Measurements from ENCODE around the gene UNC13D. TPM values are rescaled to one million over a fixed set of nuclear protein-coding genes. Genes with fewer than 3 reads are reported as not detected.

The UNC13D gene
- total RNA-seq, 1 donor from 2014 or later, result 33.1 TPM

DNA sequence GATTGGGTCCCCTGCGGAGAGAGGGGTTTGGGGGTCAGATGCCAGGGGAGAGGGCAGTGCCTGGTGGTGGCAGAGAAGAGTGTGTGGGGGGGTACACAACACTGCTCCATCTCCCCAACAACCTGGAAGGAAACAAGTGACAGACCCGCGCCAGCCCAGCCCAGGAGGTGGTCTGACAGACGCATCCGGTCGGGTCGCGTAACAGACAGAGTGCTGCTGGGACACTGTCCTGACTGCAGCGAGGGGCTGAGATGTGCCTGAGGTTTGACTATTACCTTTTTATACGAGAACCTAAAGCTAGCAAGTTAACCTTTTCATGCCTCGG, 16.2 kb downstream of the UNC13D start:
- H3K27me3 ChIP-seq, result no peaks in the 10 kb centered on the region
- intact Hi-C loops (cut with DNase I), result loop anchor here (5.0 kb wide), 1 partner anchor 76 kb away; no protein-coding TSS in a partner anchor
- peak overlapping the region; percentile 88 for H3K27ac ChIP-seq
- TF ChIP-seq, protein P1, sequence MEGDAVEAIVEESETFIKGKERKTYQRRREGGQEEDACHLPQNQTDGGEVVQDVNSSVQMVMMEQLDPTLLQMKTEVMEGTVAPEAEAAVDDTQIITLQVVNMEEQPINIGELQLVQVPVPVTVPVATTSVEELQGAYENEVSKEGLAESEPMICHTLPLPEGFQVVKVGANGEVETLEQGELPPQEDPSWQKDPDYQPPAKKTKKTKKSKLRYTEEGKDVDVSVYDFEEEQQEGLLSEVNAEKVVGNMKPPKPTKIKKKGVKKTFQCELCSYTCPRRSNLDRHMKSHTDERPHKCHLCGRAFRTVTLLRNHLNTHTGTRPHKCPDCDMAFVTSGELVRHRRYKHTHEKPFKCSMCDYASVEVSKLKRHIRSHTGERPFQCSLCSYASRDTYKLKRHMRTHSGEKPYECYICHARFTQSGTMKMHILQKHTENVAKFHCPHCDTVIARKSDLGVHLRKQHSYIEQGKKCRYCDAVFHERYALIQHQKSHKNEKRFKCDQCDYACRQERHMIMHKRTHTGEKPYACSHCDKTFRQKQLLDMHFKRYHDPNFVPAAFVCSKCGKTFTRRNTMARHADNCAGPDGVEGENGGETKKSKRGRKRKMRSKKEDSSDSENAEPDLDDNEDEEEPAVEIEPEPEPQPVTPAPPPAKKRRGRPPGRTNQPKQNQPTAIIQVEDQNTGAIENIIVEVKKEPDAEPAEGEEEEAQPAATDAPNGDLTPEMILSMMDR (IDR thresholded peaks at IDR 0.05), result no peak
- H3K4me3 ChIP-seq, result peak overlapping the region in 1 of 2 donors; percentile 47
- H3K4me1 ChIP-seq, result peaks cover 11 to 13% of the 10 kb centered on the region in 2 donors
- no peaks in the 10 kb centered on the region for H3K9me3 ChIP-seq
- H3K36me3 ChIP-seq, result peaks cover 23 to 43% of the 10 kb centered on the region in 2 donors
- no peak for DNase-seq (ENCODE audit: low spot score in 2 of 2)

DNA sequence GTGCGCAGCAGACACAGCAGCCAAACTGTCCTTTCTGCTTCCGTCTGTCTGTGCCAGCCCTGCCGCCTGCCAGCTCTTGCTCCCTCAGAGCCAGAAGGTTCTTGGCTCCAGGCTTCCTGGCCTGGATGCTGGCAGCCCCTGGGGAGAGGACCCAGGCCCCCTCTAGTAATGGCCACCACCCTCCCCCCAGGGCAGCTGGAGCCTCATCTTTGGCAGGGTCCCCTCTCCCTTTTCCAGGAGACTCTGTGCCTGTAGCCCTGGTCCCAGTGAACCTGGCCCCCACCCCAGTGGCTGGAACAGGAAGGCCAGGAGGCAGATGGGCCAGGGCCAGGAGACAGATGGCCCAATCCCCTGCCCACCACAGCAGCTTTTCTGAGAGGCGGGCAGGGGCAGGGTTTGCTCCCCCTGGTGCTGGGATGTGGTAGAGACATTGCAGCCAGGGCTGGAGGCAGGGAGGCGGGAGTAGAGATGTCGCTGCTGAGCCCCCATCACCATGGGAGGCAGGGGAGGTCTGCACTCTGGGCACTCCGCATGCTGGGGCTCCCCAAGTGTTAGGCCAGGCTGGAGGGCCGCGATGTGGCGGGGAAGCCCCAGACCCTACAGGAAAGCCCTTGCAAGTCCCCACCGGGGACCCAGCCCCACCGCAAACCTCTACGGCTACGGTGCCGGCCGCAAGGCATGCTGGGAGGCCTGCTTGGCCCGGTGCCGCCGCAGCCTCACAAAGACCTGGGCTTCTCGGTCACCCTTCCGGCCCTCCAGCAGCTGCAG, 16.7 kb downstream of the UNC13D start:
- H3K4me3 ChIP-seq, result peak overlapping the region in 1 of 2 donors; percentile 47
- peaks cover 11 to 13% of the 10 kb centered on the region in 2 donors for H3K4me1 ChIP-seq
- no peaks in the 10 kb centered on the region for H3K9me3 ChIP-seq
- peak in 1 of 2 donors; percentile 80 for DNase-seq (ENCODE audit: low spot score in 2 of 2)
- H3K27ac ChIP-seq, result peak overlapping the region; percentile 88
- peaks cover 26 to 49% of the 10 kb centered on the region in 2 donors for H3K36me3 ChIP-seq
- intact Hi-C loops (cut with DNase I), result loop anchor here (2.0 to 5.0 kb wide), 2 partner anchors 43 to 75 kb away; partner anchors contain the start of gene UNK
- no peaks in the 10 kb centered on the region for H3K27me3 ChIP-seq
- TF ChIP-seq, protein P1 (IDR thresholded peaks at IDR 0.05), result peak; percentile 70

DNA sequence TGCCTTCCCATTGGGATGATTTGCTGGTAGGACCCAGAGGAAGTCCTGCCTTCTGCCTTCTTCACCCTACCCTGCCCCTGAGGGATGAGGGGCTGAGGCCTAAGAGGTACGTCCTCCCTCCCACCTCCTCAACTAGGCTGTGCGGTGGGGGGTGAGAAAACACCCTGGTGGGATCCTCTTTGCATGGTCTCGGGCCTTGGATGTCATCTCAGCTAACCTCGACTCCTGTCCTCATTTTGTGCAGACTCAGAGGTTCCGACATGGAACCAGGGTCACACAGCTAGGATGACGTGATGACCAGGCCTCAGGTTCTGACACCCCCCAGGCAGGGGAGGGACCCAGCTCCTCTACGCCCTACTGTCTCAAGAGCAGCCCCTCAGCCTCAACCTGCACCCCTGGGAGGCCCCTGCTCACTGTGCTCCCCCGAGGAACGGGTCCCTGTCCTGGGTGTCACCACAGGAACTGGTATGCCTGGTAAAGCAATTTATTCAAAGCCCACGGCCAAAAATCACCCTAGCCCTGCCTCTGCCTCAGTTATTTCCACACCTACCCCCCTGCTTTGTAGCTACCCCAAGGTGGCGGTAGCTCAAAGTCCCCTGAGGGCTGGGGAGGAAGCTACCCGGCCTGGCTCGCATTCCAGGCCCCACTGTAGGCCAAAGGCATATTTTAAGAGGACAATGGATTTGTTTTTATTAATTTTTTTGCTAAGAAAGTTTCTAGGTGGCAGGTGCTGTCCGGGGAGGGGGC, 17.5 kb downstream of the UNC13D start:
- Histone ChIP-seq H3K9me3 (no peaks in the 10 kb centered on the region), H3K36me3 (peaks cover 26 to 52% of the 10 kb centered on the region in 2 donors)

DNA sequence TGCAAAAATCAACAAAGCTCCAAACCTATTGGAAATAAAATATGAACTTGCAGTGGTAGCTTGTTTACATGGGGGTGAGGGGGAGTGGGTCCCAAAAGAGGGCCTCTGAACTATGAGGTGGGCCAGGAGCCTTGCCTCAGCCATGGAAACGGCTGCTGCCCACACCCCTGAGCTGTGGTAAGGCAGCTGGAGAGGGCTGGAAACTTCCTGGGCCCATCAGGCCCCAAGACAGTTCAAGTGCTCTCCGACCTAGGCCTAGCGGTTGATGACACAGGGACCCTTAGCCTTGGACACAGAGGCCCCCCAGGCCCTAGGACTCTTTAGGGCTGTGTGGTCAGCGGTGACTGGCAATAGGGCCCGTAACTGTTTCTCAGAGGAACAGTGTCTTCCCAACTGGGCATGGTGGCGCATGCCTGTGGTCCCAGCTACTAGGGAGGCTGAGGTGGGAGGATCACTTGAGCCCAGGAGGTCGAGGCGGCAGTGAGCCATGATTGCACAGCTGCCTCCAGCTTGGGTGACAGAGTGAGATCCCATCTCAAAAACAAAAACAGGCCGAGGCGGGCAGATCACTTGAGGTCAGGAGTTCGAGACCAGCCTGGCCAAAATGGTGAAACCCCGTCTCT, 18.3 kb downstream of the UNC13D start:
- intact Hi-C loops (cut with DNase I), result loop anchor here (2.0 to 5.0 kb wide), 2 partner anchors 41 to 74 kb away; partner anchors contain the start of gene UNK
- H3K36me3 ChIP-seq, result peaks cover 27 to 51% of the 10 kb centered on the region in 2 donors

More for the DNA sequence above, 17.5 kb downstream of the UNC13D start:
- TF ChIP-seq, protein P1 (IDR thresholded peaks at IDR 0.05), result no peak
- intact Hi-C loops (cut with DNase I), result loop anchor here (2.0 to 5.0 kb wide), 2 partner anchors 42 to 74 kb away; partner anchors contain the start of gene UNK
- Histone ChIP-seq H3K4me3 (peak overlapping the region in 1 of 2 donors; percentile 47), H3K27me3 (no peaks in the 10 kb centered on the region), H3K27ac (peak overlapping the region; percentile 88), H3K4me1 (peaks cover 11 to 13% of the 10 kb centered on the region in 2 donors)
- no peak for DNase-seq (ENCODE audit: low spot score in 2 of 2)

DNA sequence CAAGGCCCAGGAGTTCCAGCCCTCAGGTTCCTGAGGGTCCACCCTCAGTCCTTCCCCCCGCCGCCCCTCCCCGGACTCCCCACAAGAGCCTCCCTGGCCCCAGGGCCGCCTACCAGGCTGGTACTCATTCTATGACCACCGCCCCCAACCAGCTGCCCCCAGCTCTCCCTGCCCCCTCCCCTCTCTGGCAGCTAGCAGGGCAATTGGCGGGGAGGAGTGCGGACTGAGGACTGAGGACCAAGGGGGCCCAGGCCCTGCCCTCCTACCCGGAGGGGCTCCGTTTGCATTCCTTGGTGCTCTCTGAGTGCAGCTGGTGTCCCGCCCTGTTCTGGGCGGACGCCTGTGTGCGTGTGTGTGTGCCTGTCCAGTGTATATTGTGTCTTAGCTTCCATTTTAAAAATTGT, 19.1 kb downstream of the UNC13D start:
- TF ChIP-seq, protein P1 (IDR thresholded peaks at IDR 0.05), result no peak
- Histone ChIP-seq H3K36me3 (peaks cover 29 to 51% of the 10 kb centered on the region in 2 donors), H3K4me1 (peaks cover 11 to 13% of the 10 kb centered on the region in 2 donors), H3K27me3 (no peaks in the 10 kb centered on the region), H3K4me3 (no peak overlapping the region), H3K27ac (no peak overlapping the region), H3K9me3 (no peaks in the 10 kb centered on the region)
- peak in 1 of 2 donors; percentile 58 for DNase-seq (ENCODE audit: low spot score in 2 of 2)
- intact Hi-C loops (cut with DNase I), result loop anchor here (5.0 kb wide), 1 partner anchor 73 kb away; no protein-coding TSS in a partner anchor

More for the DNA sequence above, 18.3 kb downstream of the UNC13D start:
- Histone ChIP-seq H3K4me1 (peaks cover 11 to 13% of the 10 kb centered on the region in 2 donors), H3K9me3 (no peaks in the 10 kb centered on the region), H3K4me3 (no peak overlapping the region), H3K27ac (no peak overlapping the region), H3K27me3 (no peaks in the 10 kb centered on the region)
- no peak for DNase-seq (ENCODE audit: low spot score in 2 of 2)
- TF ChIP-seq, protein P1 (IDR thresholded peaks at IDR 0.05), result no peak

Data from ascending aorta (tissue), 2 donors.